Spleen (tissue), 11 donors: ENCODE measurements around the gene TCF7L2. TPM values are rescaled to one million over a fixed set of nuclear protein-coding genes. Genes with fewer than 3 reads are reported as not detected.

Experiments used
- DNase-seq: peaks from one replicate; pipeline ENCODE4 v3.0.0-alpha.2; 2020
- H3K27ac ChIP-seq, 8 donors: fragments of 200-600 bp; sonication (generic) in 7 of 8; 1 replicate in 4 of 8; 2 replicates in 4 of 8; pipeline versions ENCODE4 v1.5.0 to v1.8.0; 2016 to 2021; ENCODE audit warnings: inconsistent platforms in 4 of 8, mild to moderate bottlenecking in 4 of 8, moderate library complexity in 1 of 8
- H3K27me3 ChIP-seq, 7 donors: fragments of 200-600 bp; sonication (generic) in 6 of 7; replicated peaks in 1 of 7; 1 replicate in 4 of 7; 2 replicates in 3 of 7; pipeline versions ENCODE4 v1.5.0 to v1.8.0; 2016 to 2021; ENCODE audit warnings: inconsistent platforms in 3 of 7, mild to moderate bottlenecking in 1 of 7
- H3K36me3 ChIP-seq, 6 donors: fragments of 200-600 bp; sonication (generic) in 5 of 6; 1 replicate in 4 of 6; 2 replicates in 2 of 6; pipeline versions ENCODE4 v1.5.0 to v1.8.0; 2016 to 2021; ENCODE audit warnings: inconsistent platforms in 2 of 6
- H3K4me1 ChIP-seq, 6 donors: fragments of 200-600 bp; sonication (generic) in 5 of 6; 1 replicate in 3 of 6; 2 replicates in 3 of 6; pipeline versions ENCODE4 v1.5.0 to v1.8.0; 2016 to 2021; ENCODE audit warnings: inconsistent platforms in 3 of 6
- H3K4me3 ChIP-seq, 8 donors: fragments of 200-600 bp; sonication (generic) in 7 of 8; 1 replicate in 4 of 8; 2 replicates in 4 of 8; pipeline versions ENCODE4 v1.5.0 to v1.8.0; 2016 to 2021; ENCODE audit warnings: inconsistent platforms in 4 of 8, mild to moderate bottlenecking in 4 of 8, moderate library complexity in 2 of 8
- H3K9me3 ChIP-seq, 8 donors: fragments of 200-600 bp; sonication (generic) in 7 of 8; 1 replicate in 4 of 8; 2 replicates in 4 of 8; pipeline versions ENCODE4 v1.5.0 to v1.8.0; 2016 to 2021; ENCODE audit warnings: inconsistent platforms in 4 of 8
- CTCF ChIP-seq, 11 experiments: fragments of 200-600 bp in 7 of 11; fragments of 450-650 bp in 4 of 11; sonication (generic) in 4 of 11; IDR thresholded peaks in 8 of 11; conservative IDR thresholded peaks in 3 of 11; 1 replicate in 7 of 11; 2 replicates in 4 of 11; pipeline versions ENCODE4 v1.4.0 to v1.8.0; 2016 to 2021; ENCODE audit warnings: antibody characterized with exemption in 11 of 11, inconsistent platforms in 4 of 11, mild to moderate bottlenecking in 1 of 11
- POLR2A ChIP-seq, 3 donors: fragments of 450-650 bp; IDR thresholded peaks; one replicate each; pipeline ENCODE4 v1.5.1; 2017; ENCODE audit warnings: antibody characterized with exemption in 3 of 3, mild to moderate bottlenecking in 1 of 3
- POLR2AphosphoS5 ChIP-seq, 3 donors: sonication (generic); formaldehyde crosslinking; IDR thresholded peaks; one replicate each; pipeline ENCODE4 v1.5.1; 2017; ENCODE audit warnings: antibody characterized with exemption in 3 of 3
- WGBS, 5 donors: extraction: QIAGEN DNeasy Blood & Tissue Kit in 3 of 5; methylation state at CpG; one replicate each; pipeline versions ENCODE4 v1.1.5 to v1.1.7; 2013 to 2018; 5-methylcytosine and 5-hydroxymethylcytosine counted together
- intact Hi-C: fragments of 100-400 bp; cut with DNase I; formaldehyde crosslinking; loops from one replicate; pipeline ENCODE4 v1.15.0; 2023; ENCODE audit warnings: low total_unique reads
- polyA plus RNA-seq, 3 donors: library from polyadenylated mRNA; stranded (reverse); fragments of 200-250 nt; gene quantifications; one replicate each; pipeline ENCODE4 v1.2.1, GENCODE V29; 2013
- total RNA-seq, 7 donors: library from RNA; depleted of rRNA in 3 of 7; stranded (reverse); fragments of >200 nt in 3 of 7; fragmentation: NEBNext Ultra II Directional in 4 of 7; extraction: Animal tissue kit (Norgen Biotek cat#: 25700) in 4 of 7; gene quantifications; one replicate each; pipeline versions ENCODE4 v1.1.0 to v1.2.1, GENCODE V29; 2016 to 2021
- donor health status: healthy with polysubstance abuse.
- donor health status: DM: no; HTN: no; CAD: no; lungs with moderate emphysema.
- donor health status: DM: no; HTN: no; CAD: no.
- donor health status: Bipolar disorder and iron deficiency.
- donor health status: healthy.
- donor health status: DM: no; HTN: no; CAD: no.
- donor health status: DM: yes; HTN: yes; CAD: no.

TCF7L2 gene
- total and polyA plus RNA-seq, 10 donors, result 4.6 to 85.6 (median 34.7) TPM

DNA sequence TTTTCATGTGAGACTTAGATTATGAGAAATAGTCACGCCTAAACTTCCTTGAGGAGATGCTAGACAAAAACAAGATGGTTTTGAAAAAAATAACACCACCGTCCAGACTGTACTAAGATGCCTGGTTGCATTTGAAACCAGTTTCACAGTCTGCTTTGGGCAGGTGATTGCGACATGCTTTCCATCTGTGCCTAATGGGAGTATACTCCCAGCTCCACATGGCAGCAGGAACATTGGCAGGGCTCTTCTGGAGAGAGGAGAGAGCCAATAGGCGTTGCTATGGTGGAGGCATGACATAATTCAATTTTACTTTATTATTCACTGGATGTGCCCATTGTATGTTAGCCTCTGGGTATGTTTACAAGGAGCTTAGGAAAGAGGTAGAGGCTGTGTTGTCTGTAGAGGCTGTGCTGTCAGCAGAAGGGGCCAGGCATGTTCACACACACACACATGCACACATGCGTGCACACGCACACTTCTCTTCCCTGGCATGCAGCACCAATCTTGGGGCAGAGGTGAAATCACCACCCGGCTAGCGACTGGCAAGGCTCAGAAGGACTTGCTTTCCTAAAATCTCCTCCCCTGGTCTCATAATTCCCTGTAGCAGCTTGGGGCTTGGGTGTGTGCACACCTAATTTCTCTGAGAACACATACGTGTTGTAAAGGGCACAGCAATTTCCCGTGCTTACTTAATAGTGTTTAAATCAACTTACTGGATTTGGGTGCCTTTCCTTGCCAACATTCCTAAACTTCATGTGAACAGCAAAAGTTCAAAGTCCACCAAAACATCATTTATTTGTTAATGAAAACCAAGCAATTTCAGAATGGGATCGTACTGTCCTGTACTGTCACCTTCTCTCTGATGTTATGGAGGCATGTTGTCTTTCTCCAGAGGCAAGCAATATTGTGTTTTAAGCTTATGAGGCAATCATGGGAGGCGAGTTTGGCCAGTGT is 162.1 kb downstream of the TCF7L2 start:
- Histone ChIP-seq H3K9me3 (no peaks in the 10 kb centered on the region), H3K27me3 (no peaks in the 10 kb centered on the region), H3K4me3 (no peak overlapping the region), H3K36me3 (no peaks in the 10 kb centered on the region), H3K27ac (no peak overlapping the region), H3K4me1 (no peaks in the 10 kb centered on the region)
- intact Hi-C loops, result no loop called here
- no peak for DNase-seq
- WGBS, 5 donors, result 83 to 94% (median 87%) methylated on average over 12 of the region's 12 CpGs
- TF ChIP-seq CTCF (IDR thresholded peaks at IDR 0.05 in 8 of 11, conservative IDR thresholded peaks at IDR 0.05 in 3 of 11) (no peak), POLR2A (IDR thresholded peaks at IDR 0.05) (no peak), POLR2AphosphoS5 (IDR thresholded peaks at IDR 0.05) (no peak)

GRCh38 chr10:113113241-113113640 is 163.2 kb downstream of the TCF7L2 start:
- no peak overlapping the region for H3K27ac ChIP-seq
- intact Hi-C loops, result no loop called here
- H3K4me3 ChIP-seq, result no peak overlapping the region
- 95 to 99% (median 97%) methylated on average over 5 of the region's 5 CpGs for WGBS, 5 donors
- no peak for DNase-seq
- no peaks in the 10 kb centered on the region for H3K9me3 ChIP-seq
- H3K36me3 ChIP-seq, result no peaks in the 10 kb centered on the region
- TF ChIP-seq POLR2A (IDR thresholded peaks at IDR 0.05) (no peak), POLR2AphosphoS5 (IDR thresholded peaks at IDR 0.05) (no peak), CTCF (IDR thresholded peaks at IDR 0.05 in 8 of 11, conservative IDR thresholded peaks at IDR 0.05 in 3 of 11) (no peak)
- no peaks in the 10 kb centered on the region for H3K4me1 ChIP-seq
- H3K27me3 ChIP-seq, result no peaks in the 10 kb centered on the region

GRCh38 chr10:113113918-113114317 is 163.9 kb downstream of the TCF7L2 start:
- 53 to 98% (median 86%) methylated on average over 1 of the region's 1 CpG for WGBS, 5 donors
- Histone ChIP-seq H3K9me3 (no peaks in the 10 kb centered on the region), H3K36me3 (no peaks in the 10 kb centered on the region), H3K27ac (no peak overlapping the region), H3K4me1 (no peaks in the 10 kb centered on the region), H3K4me3 (no peak overlapping the region), H3K27me3 (no peaks in the 10 kb centered on the region)
- no peak for DNase-seq
- no peak for TF ChIP-seq CTCF (IDR thresholded peaks at IDR 0.05 in 8 of 11, conservative IDR thresholded peaks at IDR 0.05 in 3 of 11)
- TF ChIP-seq POLR2AphosphoS5 (IDR thresholded peaks at IDR 0.05), result no peak
- TF ChIP-seq POLR2A (IDR thresholded peaks at IDR 0.05), result no peak
- intact Hi-C loops, result no loop called here

DNA sequence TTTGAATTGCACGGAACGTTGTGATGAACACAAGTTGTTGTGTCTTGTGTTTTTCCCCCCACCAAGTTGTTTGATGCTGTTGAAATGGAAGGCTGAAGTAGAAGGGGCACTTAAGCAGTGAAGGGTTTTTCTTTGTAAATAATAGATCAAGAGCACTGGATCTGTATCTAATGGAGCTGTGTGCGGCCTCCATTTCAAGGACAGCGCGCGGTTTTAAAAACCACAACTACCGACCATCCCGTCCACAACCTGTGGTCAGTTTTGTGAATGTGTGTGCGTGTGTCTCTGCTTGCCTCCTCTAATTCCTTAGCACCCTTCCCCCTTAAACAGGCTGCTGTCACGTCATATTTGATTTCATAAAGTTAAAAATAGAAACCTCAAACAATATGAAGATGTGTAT is 165.5 kb downstream of the TCF7L2 start:
- H3K36me3 ChIP-seq, result no peaks in the 10 kb centered on the region
- peaks cover 0 to 2% (median 0%) of the 10 kb centered on the region in 6 donors for H3K4me1 ChIP-seq
- DNase-seq, result no peak
- no peaks in the 10 kb centered on the region for H3K9me3 ChIP-seq
- intact Hi-C loops, result no loop called here
- no peak overlapping the region for H3K4me3 ChIP-seq
- 83 to 92% (median 86%) methylated on average over 10 of the region's 10 CpGs for WGBS, 5 donors
- no peak for TF ChIP-seq CTCF (IDR thresholded peaks at IDR 0.05 in 8 of 11, conservative IDR thresholded peaks at IDR 0.05 in 3 of 11)
- no peak for TF ChIP-seq POLR2A (IDR thresholded peaks at IDR 0.05)
- TF ChIP-seq POLR2AphosphoS5 (IDR thresholded peaks at IDR 0.05), result no peak
- H3K27ac ChIP-seq, result no peak overlapping the region
- no peaks in the 10 kb centered on the region for H3K27me3 ChIP-seq
